Neural cell (in vitro differentiated cells): ENCODE measurements around the gene GALNT12.

Experiments
- EZH2 ChIP-seq: fragments of 200-600, 300-800 bp; shearing (Covaris generic), sonication (generic); IDR thresholded peaks from 2 replicates; pipeline ENCODE4 v1.6.1; 2014; ENCODE audit warnings: antibody characterized with exemption, low read length, borderline replicate concordance, mild to moderate bottlenecking; ENCODE audit not compliant: insufficient read depth, poor library complexity, severe bottlenecking
- MXI1 ChIP-seq: fragments of 450-650 bp; conservative IDR thresholded peaks from 2 replicates; pipeline ENCODE4 v1.6.1; 2014; ENCODE audit warnings: antibody characterized with exemption, mild to moderate bottlenecking; ENCODE audit not compliant: poor library complexity, severe bottlenecking
- RAD21 ChIP-seq: fragments of 450-650 bp; conservative IDR thresholded peaks from 2 replicates; pipeline ENCODE4 v1.6.1; 2014; ENCODE audit warnings: antibody characterized with exemption, mild to moderate bottlenecking, moderate library complexity
- TF ChIP-seq, protein P1 (sequence below): fragments of 450-650 bp; IDR thresholded peaks from 2 replicates; pipeline ENCODE4 v1.5.1; 2014; ENCODE audit warnings: antibody characterized with exemption, mild to moderate bottlenecking, moderate library complexity; ENCODE audit not compliant: poor library complexity, severe bottlenecking

DNA sequence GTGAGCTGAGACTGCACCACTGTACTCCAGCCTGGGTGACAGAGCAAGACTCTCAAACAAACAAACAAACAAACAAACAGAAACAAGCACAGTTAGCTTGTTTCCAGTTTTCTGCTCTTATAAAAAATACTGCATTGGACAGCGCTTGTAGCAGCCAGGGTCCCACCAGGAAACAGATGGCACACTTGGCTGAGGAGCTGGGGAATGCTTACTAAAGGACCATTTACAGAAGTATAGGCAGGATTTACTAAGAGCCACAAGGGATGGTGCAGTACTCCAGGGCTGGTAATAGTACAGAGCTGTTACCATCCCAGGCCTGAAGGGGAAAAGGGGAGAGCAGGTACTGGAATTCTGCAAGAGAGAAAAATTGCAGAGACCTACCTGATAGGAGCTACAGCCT lies 5.9 kb upstream of the GALNT12 start:
- TF ChIP-seq, protein P1, sequence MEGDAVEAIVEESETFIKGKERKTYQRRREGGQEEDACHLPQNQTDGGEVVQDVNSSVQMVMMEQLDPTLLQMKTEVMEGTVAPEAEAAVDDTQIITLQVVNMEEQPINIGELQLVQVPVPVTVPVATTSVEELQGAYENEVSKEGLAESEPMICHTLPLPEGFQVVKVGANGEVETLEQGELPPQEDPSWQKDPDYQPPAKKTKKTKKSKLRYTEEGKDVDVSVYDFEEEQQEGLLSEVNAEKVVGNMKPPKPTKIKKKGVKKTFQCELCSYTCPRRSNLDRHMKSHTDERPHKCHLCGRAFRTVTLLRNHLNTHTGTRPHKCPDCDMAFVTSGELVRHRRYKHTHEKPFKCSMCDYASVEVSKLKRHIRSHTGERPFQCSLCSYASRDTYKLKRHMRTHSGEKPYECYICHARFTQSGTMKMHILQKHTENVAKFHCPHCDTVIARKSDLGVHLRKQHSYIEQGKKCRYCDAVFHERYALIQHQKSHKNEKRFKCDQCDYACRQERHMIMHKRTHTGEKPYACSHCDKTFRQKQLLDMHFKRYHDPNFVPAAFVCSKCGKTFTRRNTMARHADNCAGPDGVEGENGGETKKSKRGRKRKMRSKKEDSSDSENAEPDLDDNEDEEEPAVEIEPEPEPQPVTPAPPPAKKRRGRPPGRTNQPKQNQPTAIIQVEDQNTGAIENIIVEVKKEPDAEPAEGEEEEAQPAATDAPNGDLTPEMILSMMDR = no peak
- no peak for TF ChIP-seq EZH2
- no peak for TF ChIP-seq MXI1
- TF ChIP-seq RAD21 = no peak
